Hepatocyte (in vitro differentiated cells): Measurements from ENCODE around the gene TSEN2. TPM values are rescaled to one million over a fixed set of nuclear protein-coding genes. Genes with fewer than 3 reads are reported as not detected.

ENCODE experiments used
- DNase-seq: peaks from one replicate; pipeline ENCODE4 v3.0.0-alpha.2; 2016; ENCODE audit warnings: low spot score
- H2AFZ ChIP-seq: fragments of 200-600 bp; sonication (generic); 2 replicates; pipeline ENCODE4 v1.6.0; 2016; ENCODE audit warnings: antibody characterized with exemption, mild to moderate bottlenecking
- H3K27ac ChIP-seq: fragments of 200-600 bp; sonication (generic); 2 replicates; pipeline ENCODE4 v1.5.1; 2016; ENCODE audit warnings: mild to moderate bottlenecking
- H3K27me3 ChIP-seq: fragments of 200-600 bp; sonication (generic); 2 replicates; pipeline ENCODE4 v1.6.1; 2016
- H3K36me3 ChIP-seq: fragments of 200-600 bp; sonication (generic); replicated peaks from 2 replicates; pipeline ENCODE4 v1.5.1; 2016; ENCODE audit warnings: low read depth; ENCODE audit not compliant: insufficient read depth
- H3K4me1 ChIP-seq: fragments of 200-600 bp; sonication (generic); 2 replicates; pipeline ENCODE4 v1.5.1; 2016; ENCODE audit warnings: mild to moderate bottlenecking, moderate library complexity; ENCODE audit not compliant: insufficient read depth
- H3K4me2 ChIP-seq: fragments of 200-600 bp; sonication (generic); 2 replicates; pipeline ENCODE4 v1.6.0; 2016
- H3K4me3 ChIP-seq: fragments of 200-600 bp; sonication (generic); 2 replicates; pipeline ENCODE4 v1.5.1; 2016; ENCODE audit warnings: mild to moderate bottlenecking
- H3K79me2 ChIP-seq: fragments of 200-600 bp; sonication (generic); 2 replicates; pipeline ENCODE4 v1.6.0; 2017; ENCODE audit warnings: mild to moderate bottlenecking
- H3K9me2 ChIP-seq: fragments of 200-600 bp; sonication (generic); replicated peaks from 2 replicates; pipeline ENCODE4 v1.6.0; 2017; ENCODE audit warnings: mild to moderate bottlenecking; ENCODE audit not compliant: insufficient read depth
- H3K9me3 ChIP-seq: fragments of 200-600 bp; sonication (generic); 2 replicates; pipeline ENCODE4 v1.5.1; 2016; ENCODE audit warnings: low read depth, mild to moderate bottlenecking
- H4K20me1 ChIP-seq: fragments of 200-600 bp; sonication (generic); 2 replicates; pipeline ENCODE4 v1.6.0; 2016; ENCODE audit warnings: mild to moderate bottlenecking; ENCODE audit not compliant: insufficient read depth, poor library complexity, severe bottlenecking
- CTCF ChIP-seq: fragments of 200-600 bp; sonication (generic); IDR thresholded peaks from 2 replicates; pipeline ENCODE4 v1.5.1; 2016; ENCODE audit warnings: antibody characterized with exemption, mild to moderate bottlenecking; ENCODE audit not compliant: poor library complexity
- EZH2 ChIP-seq: fragments of 200-600 bp; sonication (generic); IDR thresholded peaks from 2 replicates; pipeline ENCODE4 v1.6.1; 2016; ENCODE audit warnings: antibody characterized with exemption, mild to moderate bottlenecking, borderline replicate concordance
- EZH2phosphoT487 ChIP-seq: fragments of 200-600 bp; sonication (generic); IDR thresholded peaks from one replicate; pipeline ENCODE4 v1.6.1; 2018; ENCODE audit warnings: antibody characterized with exemption, mild to moderate bottlenecking, low read depth, moderate library complexity; ENCODE audit not compliant: unreplicated experiment, severe bottlenecking
- WGBS: methylation state at CpG from one replicate; pipeline ENCODE4 v1.1.6; 2016; ENCODE audit warnings: low lambda C conversion rate; ENCODE audit errors: missing lambda C conversion rate; 5-methylcytosine and 5-hydroxymethylcytosine counted together
- polyA plus RNA-seq: library from polyadenylated mRNA; unstranded; fragments of >200 nt; fragmentation: Nextera tagmentation; extraction: Ambion mirVana; gene quantifications from 2 replicates; pipeline ENCODE4 v1.2.1, GENCODE V29; 2016
- small RNA-seq: library from RNA; depleted of rRNA; stranded (forward); fragments of <200 nt; gene quantifications from one replicate; pipeline ENCODE3, GENCODE V24; 2014
- total RNA-seq: library from RNA; depleted of rRNA; stranded (reverse); fragments of >200 nt; gene quantifications from 2 replicates; pipeline ENCODE4 v1.2.3, GENCODE V29; 2014

The TSEN2 gene
- total and polyA plus RNA-seq, 2 experiments from 2014 or later, result 9.6 to 17.8 TPM

- H3K36me3 ChIP-seq, result no peaks in the 10 kb centered on the region
Observed at GRCh38 chr3:12582730-12583129, 98.5 kb downstream of the TSEN2 start.

More at GRCh38 chr3:12582730-12583129, 98.5 kb downstream of the TSEN2 start:
- H3K4me3 ChIP-seq, result no peak overlapping the region
- peaks cover 2% of the 10 kb centered on the region for H3K79me2 ChIP-seq
- WGBS, result 90% methylated on average over 4 of the region's 4 CpGs
- peaks cover 4% of the 10 kb centered on the region for H3K4me1 ChIP-seq
- no peak overlapping the region for H3K27ac ChIP-seq
- no peaks in the 10 kb centered on the region for H4K20me1 ChIP-seq
- H3K9me2 ChIP-seq, result no peaks in the 10 kb centered on the region
- H3K9me3 ChIP-seq, result no peaks in the 10 kb centered on the region
- H3K4me2 ChIP-seq, result no peak overlapping the region
- DNase-seq, result no peak
- TF ChIP-seq EZH2phosphoT487 (no peak), CTCF (no peak), EZH2 (no peak)
- H3K27me3 ChIP-seq, result no peaks in the 10 kb centered on the region
- no peak overlapping the region for H2AFZ ChIP-seq

Small RNA genes within 50 kb of the gene (small RNA-seq; reads per million reads assigned to genes)
- not detected for gene RF00017
- gene RNA5SP123, result 0.19 reads per million
- not detected for gene RNU6-377P

Other genes with a start within 250 kb of the TSEN2 start
- gene PPARG, start 195.4 kb upstream of the TSEN2 start, total RNA-seq, result 37.9 and 39.6 TPM in 2 replicates
- gene PPARG, start 195.4 kb upstream of the TSEN2 start, polyA plus RNA-seq, result 25.1 and 25.3 TPM in 2 replicates
- gene MKRN2OS, start 61.0 kb downstream of the TSEN2 start, total RNA-seq, result 2.8 and 3.0 TPM in 2 replicates
- gene MKRN2OS, start 61.0 kb downstream of the TSEN2 start, polyA plus RNA-seq, result 2.6 and 3.3 TPM in 2 replicates
- 29.2 and 30.1 TPM in 2 replicates for gene MKRN2, start 72.6 kb downstream of the TSEN2 start, total RNA-seq
- gene MKRN2, start 72.6 kb downstream of the TSEN2 start, polyA plus RNA-seq, result 22.6 and 24.6 TPM in 2 replicates
- 114 and 118 TPM in 2 replicates for gene RAF1, start 179.6 kb downstream of the TSEN2 start, total RNA-seq
- gene RAF1, start 179.6 kb downstream of the TSEN2 start, polyA plus RNA-seq, result 78.0 and 79.8 TPM in 2 replicates